ENCODE results near the gene LCOR.

LCOR gene

GRCh38 chr10:96987141-96987841 is 155.2 kb downstream of the LCOR start:
- DNase-seq (ENCODE audit: low spot score) = no peak

GRCh38 chr10:96987842-96988175 is 155.7 kb downstream of the LCOR start:
- DNase-seq (ENCODE audit: low spot score) = no peak

GRCh38 chr10:96988426-96988825 is 156.3 kb downstream of the LCOR start:
- DNase-seq (ENCODE audit: low spot score) = no peak

- no peak for DNase-seq (ENCODE audit: low spot score)
Observed at GRCh38 chr10:96991313-96991841, 159.3 kb downstream of the LCOR start.

- no peak for DNase-seq (ENCODE audit: low spot score)
Observed at GRCh38 chr10:96992721-96993120, 160.6 kb downstream of the LCOR start.

- DNase-seq (ENCODE audit: low spot score) = no peak
Observed at GRCh38 chr10:96995851-96996250, 163.8 kb downstream of the LCOR start.

- no peak for DNase-seq (ENCODE audit: low spot score)
Observed at GRCh38 chr10:96996275-96996965, 164.3 kb downstream of the LCOR start.

GRCh38 chr10:96998329-96998888 is 166.3 kb downstream of the LCOR start:
- peak; percentile 40 for DNase-seq (ENCODE audit: low spot score)

GRCh38 chr10:96999337-96999736 is 167.2 kb downstream of the LCOR start:
- no peak for DNase-seq (ENCODE audit: low spot score)

GRCh38 chr10:96999987-97000386 is 167.9 kb downstream of the LCOR start:
- DNase-seq (ENCODE audit: low spot score) = no peak

- DNase-seq (ENCODE audit: low spot score) = peak; percentile 50
Observed at GRCh38 chr10:97000487-97001182, 168.5 kb downstream of the LCOR start.

GRCh38 chr10:97001183-97001991 is 169.3 kb downstream of the LCOR start:
- DNase-seq (ENCODE audit: low spot score) = no peak

GRCh38 chr10:97002670-97003069 is 170.6 kb downstream of the LCOR start:
- no peak for DNase-seq (ENCODE audit: low spot score)

GRCh38 chr10:97003151-97003803 is 171.2 kb downstream of the LCOR start:
- no peak for DNase-seq (ENCODE audit: low spot score)

- DNase-seq (ENCODE audit: low spot score) = no peak
Observed at GRCh38 chr10:97003804-97004201, 171.7 kb downstream of the LCOR start.

- no peak for DNase-seq (ENCODE audit: low spot score)
Observed at GRCh38 chr10:97004591-97004990, 172.5 kb downstream of the LCOR start.

GRCh38 chr10:97005349-97005748 is 173.3 kb downstream of the LCOR start:
- DNase-seq (ENCODE audit: low spot score) = no peak

- no peak for DNase-seq (ENCODE audit: low spot score)
Observed at GRCh38 chr10:97006364-97006763, 174.3 kb downstream of the LCOR start.

- no peak for DNase-seq (ENCODE audit: low spot score)
Observed at GRCh38 chr10:97007417-97007816, 175.3 kb downstream of the LCOR start.

- no peak for DNase-seq (ENCODE audit: low spot score)
Observed at GRCh38 chr10:97010695-97011206, 178.7 kb downstream of the LCOR start.

- DNase-seq (ENCODE audit: low spot score) = no peak
Observed at GRCh38 chr10:97011397-97011796, 179.3 kb downstream of the LCOR start.
